B cell (primary cell): ENCODE results near the gene GRIP2. TPM values are rescaled to one million over a fixed set of nuclear protein-coding genes. Genes with fewer than 3 reads are reported as not detected.

Experiments
- ATAC-seq: fragments of 200-7000 bp; cut with Tn5 transposase; one replicate; pipeline ENCODE4 v1.10.0; 2021; ENCODE audit warnings: low read depth, mild to moderate bottlenecking, moderate number of reproducible peaks, moderate library complexity
- CTCF ChIA-PET: fragments of 350-600 bp; sonication (Branson Sonifier 250); formaldehyde crosslinking; loops from one replicate; lab custom pipeline; 2021; ENCODE audit warnings: antibody characterized with exemption, inconsistent platforms; lab: Charles Lee
- POLR2A ChIA-PET: fragments of 350-600 bp; sonication (Branson Sonifier 250); formaldehyde crosslinking; loops from one replicate; lab custom pipeline; 2021; ENCODE audit warnings: antibody characterized with exemption; lab: Charles Lee
- DNase-seq: peaks from one replicate; pipeline ENCODE4 v3.0.0; 2013
- H2AFZ ChIP-seq: 2 replicates; pipeline ENCODE4 v1.6.1; 2012; ENCODE audit warnings: mild to moderate bottlenecking, low read depth, low read length; ENCODE audit not compliant: insufficient read depth, poor library complexity, severe bottlenecking
- H3K27ac ChIP-seq, 2 donors: 1 replicate in 1 of 2; 2 replicates in 1 of 2; pipeline ENCODE4 v1.5.1; 2012 to 2013; ENCODE audit warnings: low read length in 2 of 2, mild to moderate bottlenecking in 2 of 2, moderate library complexity in 1 of 2
- H3K27me3 ChIP-seq, 4 experiments: fragments of 200-600 bp in 1 of 4; sonication (generic) in 1 of 4; replicated peaks in 1 of 4; 1 replicate in 2 of 4; 2 replicates in 2 of 4; pipeline versions ENCODE4 v1.6.1 to v1.7.0; 2013 to 2016; ENCODE audit warnings: low read length in 3 of 4, mild to moderate bottlenecking in 2 of 4, mixed read lengths in 1 of 4, moderate library complexity in 1 of 4; ENCODE audit not compliant: insufficient read depth in 4 of 4, control insufficient read depth in 3 of 4; ENCODE audit errors: control extremely low read depth in 1 of 4
- H3K36me3 ChIP-seq, 2 experiments: replicated peaks in 1 of 2; 1 replicate in 1 of 2; 2 replicates in 1 of 2; pipeline versions ENCODE4 v1.6.1 to v1.7.1; 2013; ENCODE audit warnings: low read length in 1 of 2; ENCODE audit not compliant: insufficient read depth in 2 of 2, control insufficient read depth in 1 of 2; ENCODE audit errors: control extremely low read depth in 1 of 2, extremely low read depth in 1 of 2
- H3K4me1 ChIP-seq, 2 donors: fragments of 200-600 bp in 1 of 2; sonication (generic) in 1 of 2; 1 replicate in 1 of 2; 2 replicates in 1 of 2; pipeline versions ENCODE4 v1.5.1 to v1.6.1; 2013 to 2017; ENCODE audit warnings: low read length in 2 of 2; ENCODE audit not compliant: control insufficient read depth in 2 of 2, insufficient read depth in 2 of 2
- H3K4me2 ChIP-seq: replicated peaks from 2 replicates; pipeline ENCODE3; 2012; ENCODE audit warnings: mild to moderate bottlenecking, low read depth, low read length; ENCODE audit not compliant: poor library complexity, severe bottlenecking
- H3K4me3 ChIP-seq, 5 experiments: fragments of 200-600 bp in 1 of 5; sonication (generic) in 1 of 5; 1 replicate in 3 of 5; 2 replicates in 2 of 5; pipeline versions ENCODE4 v1.5.1 to v1.7.0; 2011 to 2016; ENCODE audit warnings: low read length in 4 of 5, mild to moderate bottlenecking in 4 of 5, low read depth in 2 of 5, control low read depth in 1 of 5, moderate library complexity in 1 of 5; ENCODE audit not compliant: insufficient read depth in 1 of 5; ENCODE audit errors: control extremely low read depth in 1 of 5, extremely low read depth in 1 of 5
- H3K79me2 ChIP-seq: fragments of 200-600 bp; sonication (generic); one replicate; pipeline ENCODE4 v1.6.0; 2016; ENCODE audit warnings: low read length; ENCODE audit not compliant: control insufficient read depth, insufficient read depth
- H3K9ac ChIP-seq: fragments of 200-600 bp; sonication (generic); 2 replicates; pipeline ENCODE4 v1.6.1; 2017; ENCODE audit warnings: mild to moderate bottlenecking, low read length, moderate library complexity
- H3K9me3 ChIP-seq, 3 donors: one replicate each; pipeline versions ENCODE4 v1.6.1 to v1.7.1; 2013; ENCODE audit warnings: low read length in 2 of 3; ENCODE audit not compliant: control insufficient read depth in 2 of 3, insufficient read depth in 1 of 3; ENCODE audit errors: control extremely low read depth in 1 of 3
- H4K20me1 ChIP-seq: 2 replicates; pipeline ENCODE4 v1.6.0; 2012; ENCODE audit warnings: mild to moderate bottlenecking, low read length; ENCODE audit not compliant: insufficient read depth, control insufficient read depth, poor library complexity, severe bottlenecking
- H3K27ac Mint-ChIP-seq: one replicate; pipeline ENCODE4 v1.8.0; 2021; ENCODE audit warnings: mixed read lengths
- H3K27me3 Mint-ChIP-seq: one replicate; pipeline ENCODE4 v1.8.0; 2021; ENCODE audit warnings: mixed read lengths
- H3K4me1 Mint-ChIP-seq: one replicate; pipeline ENCODE4 v1.8.0; 2021; ENCODE audit warnings: mixed read lengths
- H3K4me3 Mint-ChIP-seq: one replicate; pipeline ENCODE4 v1.8.0; 2021; ENCODE audit warnings: mixed read lengths
- H3K9me3 Mint-ChIP-seq: one replicate; pipeline ENCODE4 v1.8.0; 2022; ENCODE audit warnings: mixed read lengths; ENCODE audit not compliant: insufficient read depth
- CTCF ChIP-seq: fragments of 200-600 bp; IDR thresholded peaks from one replicate; pipeline ENCODE4 v1.8.0; 2022; ENCODE audit warnings: antibody characterized with exemption, mild to moderate bottlenecking
- EZH2 ChIP-seq: IDR thresholded peaks from 2 replicates; pipeline ENCODE4 v1.6.1; 2012; ENCODE audit warnings: borderline replicate concordance, low read depth, mild to moderate bottlenecking, moderate library complexity, low read length; ENCODE audit not compliant: insufficient read depth, poor library complexity, severe bottlenecking
- WGBS: methylation state at CpG from one replicate; pipeline ENCODE4 v1.1.5; 2013; ENCODE audit warnings: missing lambda C conversion rate; ENCODE audit not compliant: insufficient coverage; 5-methylcytosine and 5-hydroxymethylcytosine counted together
- intact Hi-C: fragments of 100-400 bp; cut with micrococcal nuclease; formaldehyde crosslinking; loops from one replicate; pipeline ENCODE4 v1.10.0; 2022
- polyA plus RNA-seq: library from polyadenylated mRNA; depleted of rRNA; stranded (reverse); fragments of >200 nt; gene quantifications from 2 replicates; pipeline ENCODE4 v1.2.3, GENCODE V29; 2012
- total RNA-seq, 2 donors: library from RNA; stranded (reverse); fragments of 120-200 nt in 1 of 2; gene quantifications; 1 replicate in 1 of 2; 2 replicates in 1 of 2; pipeline versions ENCODE4 v1.2.3 to v1.2.4, GENCODE V29; 2013 to 2022

GRIP2 gene
- total and polyA plus RNA-seq, 2 donors (not counting 1 experiment from before 2014, with no cell fraction given) = not detected

GRCh38 chr3:14481018-14481645, 59.0 kb downstream of the GRIP2 start:
- Histone ChIP-seq H3K36me3 (peaks cover 0 to 91% of the 10 kb centered on the region in 2 experiments), H3K9ac (no peak overlapping the region), H3K4me2 (no peak overlapping the region), H3K27me3 (no peaks in the 10 kb centered on the region), H3K27ac (no peak overlapping the region), H4K20me1 (no peaks in the 10 kb centered on the region), H3K4me1 (no peaks in the 10 kb centered on the region), H3K4me3 (no peak overlapping the region), H3K9me3 (no peaks in the 10 kb centered on the region), H2AFZ (no peak overlapping the region), H3K79me2 (no peaks in the 10 kb centered on the region)
- CTCF ChIA-PET = no interaction called here
- no peaks in the 10 kb centered on the region for H3K4me1 Mint-ChIP-seq
- ATAC-seq (no peak), DNase-seq (no peak)
- TF ChIP-seq EZH2 = no peak
- TF ChIP-seq CTCF = no peak
- H3K27me3 Mint-ChIP-seq = no peaks in the 10 kb centered on the region
- H3K4me3 Mint-ChIP-seq = no peak overlapping the region
- 99% methylated on average over 5 of the region's 10 CpGs for WGBS
- POLR2A ChIA-PET = no interaction called here
- no peaks in the 10 kb centered on the region for H3K9me3 Mint-ChIP-seq
- no peak overlapping the region for H3K27ac Mint-ChIP-seq
- intact Hi-C loops = no loop called here

DNA sequence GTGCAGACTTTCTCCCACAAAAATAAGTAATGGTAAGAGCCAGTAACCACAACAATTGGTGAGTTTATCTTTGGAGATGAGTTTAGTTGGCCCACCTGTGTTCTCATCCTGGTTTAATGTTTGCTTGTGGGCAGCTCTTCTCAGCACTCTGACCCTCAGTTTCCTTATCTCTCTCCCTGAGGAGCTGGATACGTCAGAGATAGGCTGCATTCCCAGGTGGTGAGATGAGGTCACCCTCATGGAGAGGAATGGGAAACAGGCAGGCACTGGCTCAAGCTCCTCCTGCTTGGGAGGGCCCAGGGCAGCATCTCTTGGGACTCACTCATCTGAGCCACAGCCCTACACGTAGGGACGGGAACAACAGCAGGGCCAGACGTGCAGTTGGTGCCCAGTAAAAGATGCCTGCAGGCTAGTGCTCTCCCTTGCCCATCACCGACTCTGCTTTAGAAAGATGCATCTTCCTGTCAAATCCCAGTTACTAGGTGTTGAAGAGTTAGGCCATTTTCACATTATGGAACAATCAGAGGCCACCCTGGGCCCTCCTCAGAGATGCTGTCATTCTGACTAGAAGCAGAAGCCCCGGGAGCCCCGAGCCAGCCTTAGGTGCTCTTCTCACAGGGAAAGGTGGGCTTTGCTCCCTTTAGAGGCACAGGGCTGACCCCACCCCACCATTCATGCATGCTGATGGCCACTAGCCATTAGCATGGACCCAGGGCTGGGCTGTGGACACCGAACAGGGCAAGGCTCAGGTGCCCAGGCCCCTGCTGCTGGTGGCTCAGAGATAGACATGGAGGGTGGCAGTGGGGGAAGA, 59.7 kb downstream of the GRIP2 start:
- Histone ChIP-seq H3K4me2 (no peak overlapping the region), H3K36me3 (peaks cover 0 to 91% of the 10 kb centered on the region in 2 experiments), H2AFZ (no peak overlapping the region), H4K20me1 (no peaks in the 10 kb centered on the region), H3K9me3 (no peaks in the 10 kb centered on the region), H3K4me1 (no peaks in the 10 kb centered on the region), H3K27me3 (no peaks in the 10 kb centered on the region), H3K79me2 (no peaks in the 10 kb centered on the region), H3K27ac (no peak overlapping the region), H3K4me3 (no peak overlapping the region), H3K9ac (no peak overlapping the region)
- no peaks in the 10 kb centered on the region for H3K9me3 Mint-ChIP-seq
- H3K27ac Mint-ChIP-seq = no peak overlapping the region
- no peak for TF ChIP-seq CTCF
- no peak for TF ChIP-seq EZH2
- H3K27me3 Mint-ChIP-seq = no peaks in the 10 kb centered on the region
- H3K4me3 Mint-ChIP-seq = no peak overlapping the region
- no peaks in the 10 kb centered on the region for H3K4me1 Mint-ChIP-seq
- DNase-seq (no peak), ATAC-seq (no peak)
- intact Hi-C loops = no loop called here
- POLR2A ChIA-PET = no interaction called here
- WGBS = 98% methylated on average over 8 of the region's 8 CpGs
- CTCF ChIA-PET = interaction anchor here (2.5 kb wide), 1 partner anchor 13 kb away, joined by 8 read pairs; no protein-coding TSS in a partner anchor
